DND-41 (cell line): ENCODE data around the gene MRPL45.

Source experiments
- ATAC-seq: fragments of 200-7000 bp; cut with Tn5 transposase; 3 replicates; pipeline ENCODE4 v1.9.1; 2021; ENCODE audit warnings: low read depth; ENCODE audit not compliant: insufficient read depth
- DNase-seq: peaks from one replicate; pipeline ENCODE4 v3.0.0-alpha.2; 2020
- H2AFZ ChIP-seq: 2 replicates; pipeline ENCODE4 v1.6.0; 2012; ENCODE audit warnings: low read depth, low read length
- H3K27ac ChIP-seq: 2 replicates; pipeline ENCODE4 v1.5.1; 2012; ENCODE audit warnings: low read length, inconsistent platforms
- H3K27me3 ChIP-seq: fragments of 200-600 bp; sonication (generic); 2 replicates; pipeline ENCODE4 v1.6.0; 2012; ENCODE audit warnings: low read length, mild to moderate bottlenecking, inconsistent platforms; ENCODE audit not compliant: insufficient read depth, poor library complexity
- H3K36me3 ChIP-seq: 2 replicates; pipeline ENCODE4 v1.5.1; 2012; ENCODE audit warnings: low read length, inconsistent platforms; ENCODE audit not compliant: insufficient read depth
- H3K4me1 ChIP-seq: 2 replicates; pipeline ENCODE4 v1.5.1; 2012; ENCODE audit warnings: mild to moderate bottlenecking, low read length; ENCODE audit not compliant: insufficient read depth
- H3K4me2 ChIP-seq: 2 replicates; pipeline ENCODE4 v1.6.0; 2012; ENCODE audit warnings: mild to moderate bottlenecking, moderate library complexity, low read length, inconsistent platforms; ENCODE audit not compliant: insufficient read depth
- H3K4me3 ChIP-seq, 2 experiments: fragments of 200-600 bp in 1 of 2; shearing (Covaris generic) in 1 of 2; 2 replicates each; pipeline ENCODE4 v1.5.1; 2012 to 2016; ENCODE audit warnings: inconsistent platforms in 2 of 2, low read length in 2 of 2, mild to moderate bottlenecking in 2 of 2, low read depth in 1 of 2, moderate library complexity in 1 of 2
- H3K79me2 ChIP-seq: 2 replicates; pipeline ENCODE4 v1.6.0; 2012; ENCODE audit warnings: low read length, inconsistent platforms; ENCODE audit not compliant: insufficient read depth
- H3K9ac ChIP-seq: 2 replicates; pipeline ENCODE4 v1.6.0; 2012; ENCODE audit warnings: low read depth, mild to moderate bottlenecking, inconsistent platforms, low read length, moderate library complexity
- H3K9me3 ChIP-seq: 2 replicates; pipeline ENCODE4 v1.5.1; 2012; ENCODE audit warnings: low read length, moderate library complexity, mild to moderate bottlenecking, inconsistent platforms; ENCODE audit not compliant: insufficient read depth, severe bottlenecking
- H4K20me1 ChIP-seq: 2 replicates; pipeline ENCODE4 v1.6.0; 2012; ENCODE audit warnings: low read length; ENCODE audit not compliant: insufficient read depth
- EZH2 ChIP-seq: IDR thresholded peaks from 3 replicates; pipeline ENCODE4 v1.6.1; 2012; ENCODE audit warnings: borderline replicate concordance, low read depth, mild to moderate bottlenecking, moderate library complexity, low read length, inconsistent platforms; ENCODE audit not compliant: severe bottlenecking
- TF ChIP-seq, protein P1 (sequence below): IDR thresholded peaks from 2 replicates; pipeline ENCODE4 v1.5.1; 2012; ENCODE audit warnings: borderline replicate concordance, low read length, moderate library complexity, mild to moderate bottlenecking; ENCODE audit not compliant: poor library complexity, severe bottlenecking; ENCODE audit errors: extremely low read depth

The MRPL45 gene

DNA sequence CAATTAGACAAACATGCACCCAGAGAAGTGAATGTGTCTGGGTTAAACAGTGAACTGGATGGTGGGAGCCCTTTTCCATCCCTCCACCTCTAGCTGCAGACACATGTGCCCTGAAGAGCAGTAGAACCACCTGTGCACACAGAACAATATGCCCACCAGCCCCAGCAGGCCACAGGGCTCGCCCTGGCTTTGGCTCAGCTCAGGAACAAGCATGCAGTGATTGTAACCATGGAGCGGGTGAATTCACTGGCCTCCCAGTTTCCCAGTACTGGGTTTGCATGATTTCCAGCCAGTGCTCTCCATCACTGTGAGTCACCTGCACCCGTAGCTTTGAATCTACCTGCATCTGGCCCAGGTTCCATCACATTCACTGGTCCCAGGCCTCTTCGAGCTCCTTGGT, 41.6 kb downstream of the MRPL45 start:
- no peaks in the 10 kb centered on the region for H3K4me1 ChIP-seq
- H3K79me2 ChIP-seq, result no peaks in the 10 kb centered on the region
- no peaks in the 10 kb centered on the region for H3K36me3 ChIP-seq
- no peaks in the 10 kb centered on the region for H3K27me3 ChIP-seq
- H3K9ac ChIP-seq, result no peak overlapping the region
- TF ChIP-seq, protein P1, sequence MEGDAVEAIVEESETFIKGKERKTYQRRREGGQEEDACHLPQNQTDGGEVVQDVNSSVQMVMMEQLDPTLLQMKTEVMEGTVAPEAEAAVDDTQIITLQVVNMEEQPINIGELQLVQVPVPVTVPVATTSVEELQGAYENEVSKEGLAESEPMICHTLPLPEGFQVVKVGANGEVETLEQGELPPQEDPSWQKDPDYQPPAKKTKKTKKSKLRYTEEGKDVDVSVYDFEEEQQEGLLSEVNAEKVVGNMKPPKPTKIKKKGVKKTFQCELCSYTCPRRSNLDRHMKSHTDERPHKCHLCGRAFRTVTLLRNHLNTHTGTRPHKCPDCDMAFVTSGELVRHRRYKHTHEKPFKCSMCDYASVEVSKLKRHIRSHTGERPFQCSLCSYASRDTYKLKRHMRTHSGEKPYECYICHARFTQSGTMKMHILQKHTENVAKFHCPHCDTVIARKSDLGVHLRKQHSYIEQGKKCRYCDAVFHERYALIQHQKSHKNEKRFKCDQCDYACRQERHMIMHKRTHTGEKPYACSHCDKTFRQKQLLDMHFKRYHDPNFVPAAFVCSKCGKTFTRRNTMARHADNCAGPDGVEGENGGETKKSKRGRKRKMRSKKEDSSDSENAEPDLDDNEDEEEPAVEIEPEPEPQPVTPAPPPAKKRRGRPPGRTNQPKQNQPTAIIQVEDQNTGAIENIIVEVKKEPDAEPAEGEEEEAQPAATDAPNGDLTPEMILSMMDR, result no peak
- no peak for TF ChIP-seq EZH2
- no peak overlapping the region for H3K4me2 ChIP-seq
- no peak overlapping the region for H2AFZ ChIP-seq
- no peak overlapping the region for H3K4me3 ChIP-seq
- no peak overlapping the region for H3K27ac ChIP-seq
- no peak for ATAC-seq
- DNase-seq, result no peak
- no peaks in the 10 kb centered on the region for H3K9me3 ChIP-seq
- H4K20me1 ChIP-seq, result no peaks in the 10 kb centered on the region; the same call in 1 of the 2 replicates

DNA sequence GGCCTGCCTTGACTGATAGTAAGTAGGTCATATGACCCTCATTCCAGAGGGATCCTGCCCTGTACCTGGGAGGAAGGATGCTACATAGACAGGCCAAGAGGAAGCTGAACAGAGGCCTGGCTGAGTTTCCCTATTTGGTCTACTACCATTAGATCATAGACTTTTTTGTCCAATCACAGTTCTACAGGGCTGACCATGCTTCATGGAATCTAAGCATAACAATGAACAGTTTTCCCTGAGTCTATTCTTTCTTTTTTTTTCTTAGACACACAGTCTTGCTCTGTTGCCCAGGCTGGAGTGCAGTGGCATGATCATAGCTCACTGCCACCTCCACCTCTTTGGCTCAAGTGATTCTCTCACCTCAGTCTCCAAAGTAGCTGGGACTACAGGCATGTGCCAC, 42.9 kb downstream of the MRPL45 start:
- DNase-seq (no peak), ATAC-seq (no peak)
- TF ChIP-seq, protein P1, result no peak
- no peak for TF ChIP-seq EZH2
- H4K20me1 ChIP-seq, result no peaks in the 10 kb centered on the region; the same call in 1 of the 2 replicates
- no peak overlapping the region for H3K4me2 ChIP-seq
- no peaks in the 10 kb centered on the region for H3K4me1 ChIP-seq
- H3K9ac ChIP-seq, result no peak overlapping the region
- H3K4me3 ChIP-seq, result no peak overlapping the region
- no peaks in the 10 kb centered on the region for H3K79me2 ChIP-seq
- H2AFZ ChIP-seq, result no peak overlapping the region
- no peaks in the 10 kb centered on the region for H3K27me3 ChIP-seq
- H3K27ac ChIP-seq, result no peak overlapping the region
- H3K9me3 ChIP-seq, result no peaks in the 10 kb centered on the region
- no peaks in the 10 kb centered on the region for H3K36me3 ChIP-seq

DNA sequence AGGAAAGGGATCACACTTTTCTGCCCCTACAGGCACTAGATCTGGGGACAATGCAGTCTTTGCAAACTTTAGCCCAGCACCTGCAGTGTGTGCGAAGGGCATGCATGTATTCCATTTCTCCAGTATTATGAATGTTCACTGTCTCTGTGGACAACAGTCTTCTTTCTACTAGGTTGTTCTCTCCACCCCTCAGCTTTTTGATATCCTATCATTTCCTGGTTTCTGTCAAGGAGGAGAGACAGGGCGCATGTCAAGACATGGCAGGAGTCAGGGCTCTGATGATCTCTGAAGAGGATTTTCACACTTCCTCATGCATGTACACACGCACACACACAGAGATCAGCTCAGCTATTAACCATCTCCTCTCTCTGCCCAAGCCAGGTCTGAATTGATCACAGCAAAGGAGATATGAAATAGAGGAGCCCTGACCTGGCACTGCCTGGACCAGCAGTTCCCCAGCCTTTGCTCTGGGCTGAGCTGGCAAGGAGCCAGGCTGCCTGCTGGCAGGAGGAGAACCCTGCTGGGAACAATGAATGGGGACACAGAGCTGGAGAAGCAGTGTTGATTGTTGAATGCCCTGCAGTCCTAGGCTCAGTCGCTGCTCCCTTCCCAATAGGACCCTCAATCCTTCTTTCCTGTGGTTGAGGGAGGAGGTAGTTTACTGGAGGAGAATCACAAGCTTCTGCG, 44.2 kb downstream of the MRPL45 start:
- H4K20me1 ChIP-seq, result no peaks in the 10 kb centered on the region; the same call in 1 of the 2 replicates
- TF ChIP-seq, protein P1, result no peak
- no peak for TF ChIP-seq EZH2
- H3K4me2 ChIP-seq, result no peak overlapping the region
- no peak overlapping the region for H3K9ac ChIP-seq
- no peaks in the 10 kb centered on the region for H3K27me3 ChIP-seq
- H3K9me3 ChIP-seq, result no peaks in the 10 kb centered on the region
- no peak overlapping the region for H3K4me3 ChIP-seq
- no peaks in the 10 kb centered on the region for H3K79me2 ChIP-seq
- H3K27ac ChIP-seq, result no peak overlapping the region
- DNase-seq (no peak), ATAC-seq (no peak)
- H2AFZ ChIP-seq, result no peak overlapping the region
- no peaks in the 10 kb centered on the region for H3K4me1 ChIP-seq
- no peaks in the 10 kb centered on the region for H3K36me3 ChIP-seq
